Measurements from ENCODE around the gene SHC2.

SHC2 gene, protein sequence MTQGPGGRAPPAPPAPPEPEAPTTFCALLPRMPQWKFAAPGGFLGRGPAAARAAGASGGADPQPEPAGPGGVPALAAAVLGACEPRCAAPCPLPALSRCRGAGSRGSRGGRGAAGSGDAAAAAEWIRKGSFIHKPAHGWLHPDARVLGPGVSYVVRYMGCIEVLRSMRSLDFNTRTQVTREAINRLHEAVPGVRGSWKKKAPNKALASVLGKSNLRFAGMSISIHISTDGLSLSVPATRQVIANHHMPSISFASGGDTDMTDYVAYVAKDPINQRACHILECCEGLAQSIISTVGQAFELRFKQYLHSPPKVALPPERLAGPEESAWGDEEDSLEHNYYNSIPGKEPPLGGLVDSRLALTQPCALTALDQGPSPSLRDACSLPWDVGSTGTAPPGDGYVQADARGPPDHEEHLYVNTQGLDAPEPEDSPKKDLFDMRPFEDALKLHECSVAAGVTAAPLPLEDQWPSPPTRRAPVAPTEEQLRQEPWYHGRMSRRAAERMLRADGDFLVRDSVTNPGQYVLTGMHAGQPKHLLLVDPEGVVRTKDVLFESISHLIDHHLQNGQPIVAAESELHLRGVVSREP

DNA sequence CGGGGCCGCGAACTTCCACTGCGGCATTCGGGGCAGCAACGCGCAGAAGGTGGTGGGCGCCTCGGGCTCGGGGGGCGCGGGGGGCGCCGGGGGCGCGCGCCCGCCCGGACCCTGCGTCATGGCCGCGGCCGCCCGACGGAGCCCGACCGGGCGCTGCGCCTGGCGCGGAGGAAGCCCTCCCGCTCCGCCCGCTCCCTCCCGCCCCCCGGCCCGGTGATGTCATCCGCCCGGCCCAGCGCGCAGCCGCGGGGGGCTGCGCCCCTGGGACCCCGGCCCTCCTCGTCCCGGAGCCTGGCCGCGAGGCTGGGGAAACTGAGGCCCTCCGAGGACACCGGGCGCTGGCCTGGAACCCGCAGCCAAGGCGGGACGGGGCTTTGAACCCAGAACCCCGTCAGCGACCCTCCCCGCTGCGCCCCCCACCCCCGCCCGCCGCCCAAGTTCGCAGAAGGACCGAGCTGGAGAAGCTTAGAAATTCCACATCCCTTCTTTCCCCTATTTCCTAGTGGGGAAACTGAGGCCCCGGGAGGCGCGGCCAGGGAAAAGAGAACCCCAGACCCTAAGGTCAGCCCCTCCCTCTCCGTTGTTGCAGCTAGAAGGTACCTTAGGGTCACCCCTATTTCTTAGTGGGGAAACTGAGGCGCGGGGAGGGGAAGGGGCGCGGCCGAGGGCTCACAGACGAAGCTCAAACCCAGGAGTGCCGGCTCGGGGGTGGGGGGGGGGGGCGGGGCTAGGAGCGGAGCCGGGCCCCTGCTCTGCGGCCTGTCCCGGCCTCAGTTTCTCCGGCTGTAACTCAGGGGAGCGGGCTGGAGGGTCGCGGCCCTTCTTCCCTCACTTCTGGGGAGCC lies at the start of gene SHC2:
TSS of gene SHC2 (minus strand) at position 157 of the 844 bp plus-strand sequence. CDS start at position 120, 37 bp downstream.
- TF ChIP-seq, protein P1, sequence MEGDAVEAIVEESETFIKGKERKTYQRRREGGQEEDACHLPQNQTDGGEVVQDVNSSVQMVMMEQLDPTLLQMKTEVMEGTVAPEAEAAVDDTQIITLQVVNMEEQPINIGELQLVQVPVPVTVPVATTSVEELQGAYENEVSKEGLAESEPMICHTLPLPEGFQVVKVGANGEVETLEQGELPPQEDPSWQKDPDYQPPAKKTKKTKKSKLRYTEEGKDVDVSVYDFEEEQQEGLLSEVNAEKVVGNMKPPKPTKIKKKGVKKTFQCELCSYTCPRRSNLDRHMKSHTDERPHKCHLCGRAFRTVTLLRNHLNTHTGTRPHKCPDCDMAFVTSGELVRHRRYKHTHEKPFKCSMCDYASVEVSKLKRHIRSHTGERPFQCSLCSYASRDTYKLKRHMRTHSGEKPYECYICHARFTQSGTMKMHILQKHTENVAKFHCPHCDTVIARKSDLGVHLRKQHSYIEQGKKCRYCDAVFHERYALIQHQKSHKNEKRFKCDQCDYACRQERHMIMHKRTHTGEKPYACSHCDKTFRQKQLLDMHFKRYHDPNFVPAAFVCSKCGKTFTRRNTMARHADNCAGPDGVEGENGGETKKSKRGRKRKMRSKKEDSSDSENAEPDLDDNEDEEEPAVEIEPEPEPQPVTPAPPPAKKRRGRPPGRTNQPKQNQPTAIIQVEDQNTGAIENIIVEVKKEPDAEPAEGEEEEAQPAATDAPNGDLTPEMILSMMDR (IDR thresholded peaks at IDR 0.05; ENCODE audit: borderline replicate concordance, control extremely low read depth, extremely low read depth, insufficient read depth, missing control alignments) = no peak
- in situ Hi-C loops (cut with MboI; ENCODE audit: low sequenced_read_pairs, unreplicated experiment) = no loop called here
- DNase-seq (ENCODE audit: low spot score) = no peak

DNA sequence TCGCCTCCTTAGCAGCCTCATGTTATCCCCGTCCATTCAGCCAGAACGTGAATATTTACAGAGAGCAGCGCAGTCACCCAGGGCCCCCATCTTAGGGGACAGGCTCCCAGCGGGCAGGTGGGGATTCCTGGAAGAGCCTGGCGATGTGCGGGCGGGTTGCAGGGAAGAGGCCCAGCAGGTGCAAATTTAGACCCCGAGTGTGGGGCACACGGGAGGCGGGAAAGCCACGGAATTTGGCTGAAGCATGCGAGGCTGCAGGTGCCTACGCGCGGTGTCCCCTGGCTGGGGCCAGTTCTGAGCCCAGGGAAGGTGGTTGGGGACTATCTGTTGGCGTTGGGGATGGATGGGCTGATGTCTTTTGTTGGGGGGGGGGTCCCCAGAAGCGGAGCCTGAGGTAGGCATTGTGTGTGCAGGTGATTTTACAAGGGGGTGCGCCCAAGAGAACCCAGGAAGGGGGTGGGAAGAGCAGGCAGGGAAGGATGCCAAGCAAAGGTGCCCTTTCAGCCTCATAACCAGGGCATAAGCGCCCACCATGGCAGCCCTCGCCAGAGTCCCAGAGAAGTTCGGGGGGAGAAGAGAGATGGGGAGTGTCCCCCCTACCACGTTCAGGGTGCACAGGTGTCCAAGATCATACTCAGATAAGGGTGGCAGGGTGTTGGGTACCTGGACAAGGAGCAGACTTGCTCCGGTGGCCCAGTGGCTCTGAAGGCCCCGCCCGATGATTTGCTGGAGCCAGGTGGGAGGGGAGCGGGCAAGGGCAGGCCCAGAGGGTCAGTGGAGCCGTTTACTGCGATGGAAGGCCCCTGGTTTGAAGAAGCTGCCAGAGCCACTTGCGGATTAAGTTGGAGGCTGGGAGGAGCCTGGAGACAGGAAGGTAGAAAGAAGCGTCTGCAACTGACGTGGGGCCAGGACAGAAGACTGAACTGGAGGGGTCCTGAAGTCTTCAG lies 47.6 kb upstream of the SHC2 start:
- in situ Hi-C loops (cut with MboI; ENCODE audit: low sequenced_read_pairs, unreplicated experiment) = no loop called here
- DNase-seq (ENCODE audit: low spot score) = no peak
- TF ChIP-seq, protein P1 (IDR thresholded peaks at IDR 0.05; ENCODE audit: borderline replicate concordance, control extremely low read depth, extremely low read depth, insufficient read depth, missing control alignments) = no peak

DNA sequence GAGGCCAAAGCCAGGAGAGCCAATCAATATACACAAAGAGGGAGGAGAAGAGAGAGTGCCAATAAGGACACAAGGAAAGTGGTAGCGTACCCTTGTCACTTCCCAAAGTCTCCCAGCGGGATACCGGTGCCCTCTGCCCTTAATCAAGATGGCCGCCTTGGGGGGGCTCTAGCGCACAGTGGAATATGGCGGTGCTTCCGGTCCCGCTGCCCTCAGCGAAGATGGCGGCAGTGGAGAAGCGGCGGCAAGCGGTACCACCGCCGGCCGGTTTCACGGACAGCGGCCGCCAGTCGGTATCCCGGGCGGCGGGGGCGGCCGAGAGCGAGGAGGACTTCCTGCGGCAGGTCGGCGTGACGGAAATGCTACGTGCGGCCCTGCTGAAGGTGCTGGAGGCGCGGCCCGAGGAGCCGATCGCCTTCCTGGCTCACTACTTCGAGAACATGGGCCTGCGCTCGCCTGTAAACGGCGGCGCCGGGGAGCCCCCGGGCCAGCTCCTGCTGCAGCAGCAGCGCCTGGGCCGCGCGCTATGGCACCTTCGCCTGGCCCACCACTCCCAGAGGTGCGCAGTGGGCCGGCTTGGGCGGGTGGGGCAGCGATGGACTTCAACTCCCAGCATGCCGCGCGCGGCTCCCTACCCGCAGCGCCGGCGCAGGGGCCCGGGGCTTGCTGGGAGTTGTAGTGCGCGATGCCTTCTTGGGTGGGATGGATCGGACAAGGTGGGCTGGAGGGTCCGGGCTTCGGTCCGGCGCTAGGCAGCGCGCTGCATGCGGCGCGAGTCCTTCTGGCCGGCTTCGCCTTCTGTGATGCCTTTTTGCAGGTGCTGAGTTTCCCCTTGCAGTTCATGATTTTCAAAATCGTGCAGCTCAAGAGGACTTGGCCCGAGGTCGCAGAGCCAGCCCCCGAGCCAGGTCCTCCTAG lies 46.7 kb upstream of the SHC2 start, which contains the start of gene TPGS1:
TSS of gene TPGS1 (plus strand) at position 212 of the 918 bp plus-strand sequence. CDS start at position 222, 10 bp downstream.
- TF ChIP-seq, protein P1 (IDR thresholded peaks at IDR 0.05; ENCODE audit: borderline replicate concordance, control extremely low read depth, extremely low read depth, insufficient read depth, missing control alignments) = no peak
- in situ Hi-C loops (cut with MboI; ENCODE audit: low sequenced_read_pairs, unreplicated experiment) = no loop called here
- peak; percentile 87 for DNase-seq (ENCODE audit: low spot score)

DNA sequence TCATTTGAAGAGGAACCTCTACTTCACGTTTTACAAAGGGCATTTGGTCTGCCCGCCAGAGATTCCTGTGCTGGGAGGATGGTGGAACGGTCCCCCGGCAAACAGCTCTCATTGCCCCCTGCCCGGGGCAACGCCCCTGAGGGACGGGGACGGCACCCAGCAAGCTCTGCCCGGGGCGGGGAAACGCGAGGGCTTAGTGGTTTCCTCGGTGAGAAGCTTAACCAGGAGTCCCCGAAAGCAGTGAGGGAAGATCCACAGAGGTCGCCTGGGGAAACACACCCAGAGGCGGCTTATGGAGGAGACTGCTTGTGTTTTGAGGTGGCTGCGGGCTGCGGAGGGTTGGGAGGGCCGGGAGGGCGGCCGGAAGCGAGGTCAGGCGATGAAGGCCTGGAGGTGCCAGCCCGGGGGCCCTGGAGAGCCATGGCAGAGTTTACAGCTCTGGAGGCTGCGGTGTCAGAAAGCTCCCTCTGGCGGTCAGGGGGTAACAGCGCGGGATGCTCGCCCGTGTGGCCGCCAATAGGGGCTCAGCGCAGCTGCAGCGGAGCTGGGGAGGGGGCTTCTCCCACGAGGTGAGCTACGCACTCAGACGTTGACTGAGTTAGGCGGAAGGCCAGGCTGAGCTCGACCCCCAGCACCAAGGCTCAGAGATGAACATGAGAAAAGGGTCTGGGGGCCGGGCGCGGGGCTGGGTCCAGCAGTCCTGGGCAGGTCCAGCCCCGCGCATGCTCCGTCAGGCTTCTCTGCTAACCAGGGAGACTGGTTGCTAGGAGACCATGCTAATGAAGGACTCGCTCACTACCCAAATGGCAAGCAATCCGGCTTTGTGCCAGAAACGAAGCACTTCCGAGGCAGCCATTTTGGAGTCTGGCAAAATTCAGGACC lies 45.8 kb upstream of the SHC2 start:
- TF ChIP-seq, protein P1 (IDR thresholded peaks at IDR 0.05; ENCODE audit: borderline replicate concordance, control extremely low read depth, extremely low read depth, insufficient read depth, missing control alignments) = peak; percentile 98
- in situ Hi-C loops (cut with MboI; ENCODE audit: low sequenced_read_pairs, unreplicated experiment) = no loop called here

DNA sequence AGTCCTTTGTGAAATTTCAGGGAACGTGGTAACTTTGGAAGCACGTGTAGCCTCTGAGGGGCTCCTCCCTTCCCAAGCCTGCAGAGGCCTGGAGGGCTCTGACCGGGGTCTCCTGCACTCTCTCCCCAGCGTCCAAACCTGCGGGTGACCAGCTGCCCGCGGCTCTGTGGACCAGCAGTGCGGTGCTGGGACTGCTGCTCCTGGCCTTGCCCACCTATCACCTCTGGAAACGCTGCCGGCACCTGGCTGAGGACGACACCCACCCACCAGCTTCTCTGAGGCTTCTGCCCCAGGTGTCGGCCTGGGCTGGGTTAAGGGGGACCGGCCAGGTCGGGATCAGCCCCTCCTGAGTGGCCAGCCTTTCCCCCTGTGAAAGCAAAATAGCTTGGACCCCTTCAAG lies 43.8 kb upstream of the SHC2 start:
- in situ Hi-C loops (cut with MboI; ENCODE audit: low sequenced_read_pairs, unreplicated experiment) = no loop called here
- DNase-seq (ENCODE audit: low spot score) = no peak
- TF ChIP-seq, protein P1 (IDR thresholded peaks at IDR 0.05; ENCODE audit: borderline replicate concordance, control extremely low read depth, extremely low read depth, insufficient read depth, missing control alignments) = no peak

More for the DNA sequence above, 45.8 kb upstream of the SHC2 start:
- peak; percentile 98 for DNase-seq (ENCODE audit: low spot score)

Data from GM13976 (cell line).